ENCODE results near the gene MGP.

DNA sequence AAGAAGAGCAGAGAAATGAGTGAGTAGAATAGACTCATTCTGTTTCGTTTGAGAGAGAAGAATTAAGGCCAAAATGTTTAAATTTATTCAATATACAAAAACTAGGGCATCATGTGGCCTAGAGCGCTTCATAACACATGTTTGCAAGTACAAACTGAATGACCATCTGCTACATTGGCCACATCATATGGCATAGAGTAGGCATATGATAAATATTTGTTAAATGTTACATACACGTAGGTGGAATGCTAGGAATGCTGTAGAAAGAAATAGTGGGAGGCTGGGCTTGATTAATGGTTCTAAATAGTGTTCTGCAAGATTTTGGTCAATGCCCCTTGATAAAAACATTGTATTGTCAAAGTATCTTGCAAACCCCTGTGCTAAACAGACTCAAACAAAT, 10.8 kb downstream of the MGP start:
- TF ChIP-seq POLR2AphosphoS5 (IDR thresholded peaks at IDR 0.05) (no peak), POLR2A (IDR thresholded peaks at IDR 0.05; ENCODE audit: low read depth) (no peak), EP300 (IDR thresholded peaks at IDR 0.05) (no peak)
- TF ChIP-seq, protein P1, sequence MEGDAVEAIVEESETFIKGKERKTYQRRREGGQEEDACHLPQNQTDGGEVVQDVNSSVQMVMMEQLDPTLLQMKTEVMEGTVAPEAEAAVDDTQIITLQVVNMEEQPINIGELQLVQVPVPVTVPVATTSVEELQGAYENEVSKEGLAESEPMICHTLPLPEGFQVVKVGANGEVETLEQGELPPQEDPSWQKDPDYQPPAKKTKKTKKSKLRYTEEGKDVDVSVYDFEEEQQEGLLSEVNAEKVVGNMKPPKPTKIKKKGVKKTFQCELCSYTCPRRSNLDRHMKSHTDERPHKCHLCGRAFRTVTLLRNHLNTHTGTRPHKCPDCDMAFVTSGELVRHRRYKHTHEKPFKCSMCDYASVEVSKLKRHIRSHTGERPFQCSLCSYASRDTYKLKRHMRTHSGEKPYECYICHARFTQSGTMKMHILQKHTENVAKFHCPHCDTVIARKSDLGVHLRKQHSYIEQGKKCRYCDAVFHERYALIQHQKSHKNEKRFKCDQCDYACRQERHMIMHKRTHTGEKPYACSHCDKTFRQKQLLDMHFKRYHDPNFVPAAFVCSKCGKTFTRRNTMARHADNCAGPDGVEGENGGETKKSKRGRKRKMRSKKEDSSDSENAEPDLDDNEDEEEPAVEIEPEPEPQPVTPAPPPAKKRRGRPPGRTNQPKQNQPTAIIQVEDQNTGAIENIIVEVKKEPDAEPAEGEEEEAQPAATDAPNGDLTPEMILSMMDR (IDR thresholded peaks at IDR 0.05), result no peak

Measured in esophagus muscularis mucosa (tissue), 4 donors.